SH-SY5Y (cell line): ENCODE data around the gene SERPINA1.

ENCODE experiments used
- GATA2 ChIP-seq: IDR thresholded peaks from 2 replicates; pipeline ENCODE4 v1.6.1; 2011; ENCODE audit warnings: mild to moderate bottlenecking, low read depth, low read length
- GATA3 ChIP-seq: IDR thresholded peaks from 2 replicates; pipeline ENCODE4 v1.6.1; 2011; ENCODE audit warnings: low read depth, mild to moderate bottlenecking, low read length, moderate library complexity

DNA sequence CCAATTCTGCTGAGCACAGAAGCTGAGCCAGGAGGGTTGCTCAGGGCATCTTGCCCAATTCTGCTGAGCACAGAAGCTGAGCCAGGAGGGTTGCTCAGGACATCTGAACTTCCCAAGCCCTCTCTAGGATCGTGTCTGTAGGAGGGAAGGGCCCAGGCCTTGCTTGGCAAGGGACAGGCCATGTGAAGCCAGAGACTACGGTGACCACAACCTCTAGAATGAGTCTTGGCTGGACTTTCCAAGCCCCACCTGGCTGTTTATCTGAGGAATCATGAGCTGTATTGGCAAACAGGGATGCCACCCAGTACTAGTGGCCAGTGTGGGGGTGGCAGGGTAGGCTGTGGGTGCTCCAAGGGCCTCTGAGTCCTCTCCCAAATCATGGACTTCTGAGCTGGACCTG is 57.5 kb downstream of the SERPINA1 start:
- TF ChIP-seq GATA3 (no peak), GATA2 (no peak)
